DMS153 (cell line): ENCODE measurements around the gene PAK4.
"Not testable (repeated sequence)": the region's sequence is repeated elsewhere in the genome, so short reads cannot be mapped to it uniquely, and the experiment has no call there.

Source experiments
- DNase-seq: peaks from one replicate; lab custom pipeline; 2025; lab: John Stamatoyannopoulos, UW

The PAK4 gene

GRCh38 chr19:39130337-39131254, 5.0 kb downstream of the PAK4 start:
- DNase-seq, result no peak

- DNase-seq, result no peak
Observed at GRCh38 chr19:39131255-39131755, 5.7 kb downstream of the PAK4 start.

- no peak for DNase-seq
Observed at GRCh38 chr19:39132344-39132969, 6.9 kb downstream of the PAK4 start.

- no peak for DNase-seq
Observed at GRCh38 chr19:39133431-39134270, 8.1 kb downstream of the PAK4 start.

GRCh38 chr19:39135701-39136100, 10.1 kb downstream of the PAK4 start:
- DNase-seq, result no peak

GRCh38 chr19:39136225-39136940, 10.8 kb downstream of the PAK4 start:
- no peak for DNase-seq

- no peak for DNase-seq
Observed at GRCh38 chr19:39137131-39137530, 11.5 kb downstream of the PAK4 start.

- no peak for DNase-seq
Observed at GRCh38 chr19:39138221-39139211, 12.9 kb downstream of the PAK4 start.

GRCh38 chr19:39139305-39139874, 13.8 kb downstream of the PAK4 start:
- DNase-seq, result no peak

- no peak for DNase-seq
Observed at GRCh38 chr19:39139971-39140453, 14.4 kb downstream of the PAK4 start.

GRCh38 chr19:39140594-39140993, 15.0 kb downstream of the PAK4 start:
- DNase-seq, result no peak

- DNase-seq, result no peak
Observed at GRCh38 chr19:39141929-39142328, 16.3 kb downstream of the PAK4 start.

GRCh38 chr19:39142630-39143029, 17.0 kb downstream of the PAK4 start:
- DNase-seq, result no peak

GRCh38 chr19:39143757-39144289, 18.2 kb downstream of the PAK4 start:
- not testable (repeated sequence) for DNase-seq

GRCh38 chr19:39144290-39145071, 18.9 kb downstream of the PAK4 start:
- no peak for DNase-seq

GRCh38 chr19:39145180-39145953, 19.8 kb downstream of the PAK4 start:
- DNase-seq, result no peak

- DNase-seq, result no peak
Observed at GRCh38 chr19:39146091-39146490, 20.5 kb downstream of the PAK4 start.
